Activated CD8-positive, alpha-beta T cell treated with anti-CD3 and anti-CD28 coated beads, Interleukin-2, amount 10 ng/mL, durations not matched to agents 7 days and 5 days (primary cell): ENCODE measurements around the gene MIB2. TPM values are rescaled to one million over a fixed set of nuclear protein-coding genes. Genes with fewer than 3 reads are reported as not detected.

Experiments
- total RNA-seq, 2 experiments: library from RNA; stranded (reverse); gene quantifications; one replicate each; pipeline ENCODE4 v1.2.3, GENCODE V29; 2021

MIB2 gene
- total RNA-seq, 2 experiments from 2014 or later, result 49.3 to 50.7 TPM

Other genes starting within 250 kb of the MIB2 start
- 100 to 1,000 TPM; 120 to 123 TPM for gene AURKAIP1, start 240.3 kb upstream of the MIB2 start, total RNA-seq
- gene CCNL2, start 216.2 kb upstream of the MIB2 start, total RNA-seq, result 100 to 1,000 TPM in 1 of 2 experiments, 10 to 100 TPM in 1; 98.3 to 110 TPM
- 100 to 1,000 TPM; 111 to 117 TPM for gene MRPL20, start 208.2 kb upstream of the MIB2 start, total RNA-seq
- not detected for gene ANKRD65, start 194.2 kb upstream of the MIB2 start, total RNA-seq
- gene VWA1, start 179.8 kb upstream of the MIB2 start, total RNA-seq, result under 1 TPM; 0.21 to 0.29 TPM
- gene ATAD3C, start 165.8 kb upstream of the MIB2 start, total RNA-seq, result 1 to 10 TPM; 1.0 to 1.4 TPM
- 10 to 100 TPM; 41.5 to 49.6 TPM for gene ATAD3B, start 143.7 kb upstream of the MIB2 start, total RNA-seq
- 10 to 100 TPM; 51.6 to 57.4 TPM for gene ATAD3A, start 103.3 kb upstream of the MIB2 start, total RNA-seq
- gene TMEM240, start 74.9 kb upstream of the MIB2 start, total RNA-seq, result 1 to 10 TPM; 1.0 to 1.1 TPM
- gene SSU72, start 40.6 kb upstream of the MIB2 start, total RNA-seq, result 100 to 1,000 TPM; 123 to 129 TPM
- gene FNDC10, start 15.4 kb upstream of the MIB2 start, total RNA-seq, result 1 to 10 TPM; 7.5 to 9.3 TPM
- 1 to 10 TPM; 1.7 to 2.0 TPM for gene MMP23B, start 16.7 kb downstream of the MIB2 start, total RNA-seq
- gene CDK11B, start 43.5 kb downstream of the MIB2 start, total RNA-seq, result 10 to 100 TPM; 35.4 to 39.5 TPM
- 10 to 100 TPM; 39.6 to 40.7 TPM for gene SLC35E2B, start 77.3 kb downstream of the MIB2 start, total RNA-seq
- gene CDK11A, start 108.9 kb downstream of the MIB2 start, total RNA-seq, result 10 to 100 TPM; 83.6 to 85.8 TPM
- 10 to 100 TPM; 82.0 to 82.9 TPM for gene NADK, start 163.0 kb downstream of the MIB2 start, total RNA-seq